GM23338 (cell line): Measurements from ENCODE around the gene ATAD2B. TPM values are rescaled to one million over a fixed set of nuclear protein-coding genes. Genes with fewer than 3 reads are reported as not detected.

Source experiments
- ATAC-seq: fragments of 200-7000 bp; cut with Tn5 transposase; 3 replicates; pipeline ENCODE4 v1.9.1; 2020
- DNase-seq: peaks from one replicate; pipeline ENCODE4 v3.0.0-alpha.2; 2015; ENCODE audit warnings: low spot score
- H2AFZ ChIP-seq: fragments of 200-600 bp; sonication (generic); 2 replicates; pipeline ENCODE4 v1.8.0; 2016; ENCODE audit warnings: antibody characterized with exemption, mild to moderate bottlenecking, moderate library complexity
- H3F3A ChIP-seq: fragments of 200-600 bp; sonication (generic); replicated peaks from 2 replicates; pipeline ENCODE4 v1.8.0; 2017; ENCODE audit warnings: antibody characterized with exemption, mixed run types, low read depth
- H3K27ac ChIP-seq: fragments of 200-600 bp; sonication (generic); 2 replicates; pipeline ENCODE4 v1.6.1; 2016; ENCODE audit warnings: low read depth
- H3K27me3 ChIP-seq: fragments of 200-600 bp; sonication (generic); 2 replicates; pipeline ENCODE4 v1.8.0; 2016; ENCODE audit warnings: mild to moderate bottlenecking, mixed run types, moderate library complexity; ENCODE audit not compliant: insufficient read depth
- H3K36me3 ChIP-seq: fragments of 200-600 bp; sonication (generic); 2 replicates; pipeline ENCODE4 v1.8.0; 2016; ENCODE audit warnings: mild to moderate bottlenecking; ENCODE audit not compliant: insufficient read depth
- H3K4me1 ChIP-seq: fragments of 200-600 bp; sonication (generic); 2 replicates; pipeline ENCODE4 v1.8.0; 2016; ENCODE audit warnings: mild to moderate bottlenecking, moderate library complexity; ENCODE audit not compliant: insufficient read depth
- H3K4me2 ChIP-seq: fragments of 200-600 bp; sonication (generic); 2 replicates; pipeline ENCODE4 v1.7.1; 2017; ENCODE audit warnings: mixed run types
- H3K4me3 ChIP-seq: fragments of 200-600 bp; sonication (generic); 2 replicates; pipeline ENCODE4 v1.6.1; 2016; ENCODE audit warnings: mixed run types
- H3K79me2 ChIP-seq: fragments of 200-600 bp; sonication (generic); replicated peaks from 2 replicates; pipeline ENCODE4 v1.8.0; 2017; ENCODE audit warnings: mild to moderate bottlenecking; ENCODE audit not compliant: insufficient read depth
- H3K9me2 ChIP-seq: fragments of 200-600 bp; sonication (generic); 2 replicates; pipeline ENCODE4 v1.8.0; 2017; ENCODE audit not compliant: insufficient read depth
- H4K20me1 ChIP-seq: fragments of 200-600 bp; sonication (generic); replicated peaks from 2 replicates; pipeline ENCODE4 v1.8.0; 2017; ENCODE audit warnings: mild to moderate bottlenecking; ENCODE audit not compliant: insufficient read depth
- H3K27ac Mint-ChIP-seq: 2 replicates; pipeline ENCODE4 v1.8.0; 2020; ENCODE audit warnings: inconsistent platforms, mild to moderate bottlenecking, moderate library complexity, mixed read lengths
- H3K27me3 Mint-ChIP-seq: 3 replicates; pipeline ENCODE4 v1.8.0; 2022; ENCODE audit warnings: low read depth, mild to moderate bottlenecking, moderate library complexity, mixed read lengths, inconsistent platforms; ENCODE audit not compliant: insufficient read depth, poor library complexity
- H3K36me3 Mint-ChIP-seq: 3 replicates; pipeline ENCODE4 v1.8.0; 2021; ENCODE audit warnings: low read depth, mild to moderate bottlenecking, inconsistent platforms, moderate library complexity, mixed read lengths
- H3K4me1 Mint-ChIP-seq: 3 replicates; pipeline ENCODE4 v1.8.0; 2020; ENCODE audit warnings: mild to moderate bottlenecking, inconsistent platforms, mixed read lengths
- H3K4me3 Mint-ChIP-seq: 3 replicates; pipeline ENCODE4 v1.8.0; 2021; ENCODE audit warnings: moderate library complexity, mild to moderate bottlenecking, inconsistent platforms, mixed read lengths
- H3K9me3 Mint-ChIP-seq: 3 replicates; pipeline ENCODE4 v1.8.0; 2020; ENCODE audit warnings: moderate library complexity, mild to moderate bottlenecking, inconsistent platforms, mixed read lengths
- CREB1 ChIP-seq: fragments of 250-450 bp; sonication (Bioruptor Pico); IDR thresholded peaks from 2 replicates; pipeline ENCODE4 v1.5.0; 2020; ENCODE audit warnings: low read depth, mild to moderate bottlenecking, moderate library complexity
- EZH2 ChIP-seq: fragments of 200-600 bp; sonication (generic); IDR thresholded peaks from one replicate; pipeline ENCODE4 v1.8.0; 2017; ENCODE audit warnings: antibody characterized with exemption, mild to moderate bottlenecking, low read depth; ENCODE audit not compliant: unreplicated experiment
- EZH2phosphoT487 ChIP-seq: fragments of 200-600 bp; sonication (generic); IDR thresholded peaks from one replicate; pipeline ENCODE4 v1.8.1; 2018; ENCODE audit warnings: antibody characterized with exemption; ENCODE audit not compliant: unreplicated experiment
- JUNB ChIP-seq: IDR thresholded peaks from one replicate; pipeline ENCODE4 v1.6.1; 2016; ENCODE audit warnings: antibody characterized with exemption; ENCODE audit not compliant: unreplicated experiment
- NANOG ChIP-seq: IDR thresholded peaks from 2 replicates; pipeline ENCODE4 v1.6.1; 2016; ENCODE audit warnings: antibody characterized with exemption, borderline replicate concordance
- POLR2AphosphoS5 ChIP-seq: IDR thresholded peaks from 2 replicates; pipeline ENCODE4 v1.6.1; 2016; ENCODE audit warnings: antibody characterized with exemption, low read depth
- STAT1 ChIP-seq: IDR thresholded peaks from one replicate; pipeline ENCODE4 v1.6.1; 2016; ENCODE audit warnings: antibody characterized with exemption; ENCODE audit not compliant: unreplicated experiment
- ZNF114 ChIP-seq: fragments of 250-450 bp; sonication (Bioruptor Pico); IDR thresholded peaks from 2 replicates; pipeline ENCODE4 v1.5.0; 2020; ENCODE audit warnings: mild to moderate bottlenecking, moderate library complexity
- ZNF331 ChIP-seq: fragments of 250-450 bp; sonication (Bioruptor Pico); IDR thresholded peaks from 2 replicates; pipeline ENCODE4 v1.5.0; 2020; ENCODE audit warnings: low read depth, mild to moderate bottlenecking, moderate library complexity
- ZNF462 ChIP-seq: fragments of 250-450 bp; sonication (Bioruptor Pico); IDR thresholded peaks from 2 replicates; pipeline ENCODE4 v1.5.0; 2020; ENCODE audit warnings: mild to moderate bottlenecking, moderate library complexity
- polyA plus RNA-seq: library from polyadenylated mRNA; unstranded; fragments of >200 nt; fragmentation: Nextera tagmentation; extraction: Ambion mirVana; gene quantifications from 2 replicates; pipeline ENCODE4 v1.2.1, GENCODE V29; 2016
- total RNA-seq: library from RNA; depleted of rRNA; stranded (reverse); fragments of >200 nt; shearing (Covaris generic); gene quantifications from 2 replicates; pipeline ENCODE4 v1.2.3, GENCODE V29; 2014
- TF ChIP-seq, protein P1 (sequence below): IDR thresholded peaks from 2 replicates; pipeline ENCODE4 v1.6.1; 2016; ENCODE audit warnings: antibody characterized with exemption
- TF ChIP-seq, protein P2 (sequence below), 2 experiments: fragments of 200-600 bp in 1 of 2; sonication (generic) in 1 of 2; conservative IDR thresholded peaks; 2 replicates each; pipeline versions ENCODE4 v1.5.1 to v1.6.1; 2016 to 2017; ENCODE audit warnings: antibody characterized with exemption in 2 of 2, low read depth in 2 of 2, mild to moderate bottlenecking in 2 of 2, moderate library complexity in 1 of 2
- TF ChIP-seq, protein P3 (sequence below): IDR thresholded peaks from one replicate; pipeline ENCODE4 v1.6.1; 2018; ENCODE audit warnings: antibody characterized with exemption; ENCODE audit not compliant: unreplicated experiment

ATAD2B gene
- total and polyA plus RNA-seq, 2 experiments from 2014 or later, result 12.4 to 19.3 TPM

- no peaks in the 10 kb centered on the region for H3K27me3 ChIP-seq
- H3K36me3 ChIP-seq, result no peaks in the 10 kb centered on the region
- no peak for ATAC-seq
- no peak overlapping the region for H3K4me2 ChIP-seq
- no peak overlapping the region for H3K27ac Mint-ChIP-seq
- no peaks in the 10 kb centered on the region for H4K20me1 ChIP-seq
- H3K9me2 ChIP-seq, result peaks cover 4% of the 10 kb centered on the region; the same call in 1 of the 2 replicates
- no peaks in the 10 kb centered on the region for H3F3A ChIP-seq
- TF ChIP-seq ZNF114 (CRISPR knock-in tag), result no peak
- TF ChIP-seq, protein P1, sequence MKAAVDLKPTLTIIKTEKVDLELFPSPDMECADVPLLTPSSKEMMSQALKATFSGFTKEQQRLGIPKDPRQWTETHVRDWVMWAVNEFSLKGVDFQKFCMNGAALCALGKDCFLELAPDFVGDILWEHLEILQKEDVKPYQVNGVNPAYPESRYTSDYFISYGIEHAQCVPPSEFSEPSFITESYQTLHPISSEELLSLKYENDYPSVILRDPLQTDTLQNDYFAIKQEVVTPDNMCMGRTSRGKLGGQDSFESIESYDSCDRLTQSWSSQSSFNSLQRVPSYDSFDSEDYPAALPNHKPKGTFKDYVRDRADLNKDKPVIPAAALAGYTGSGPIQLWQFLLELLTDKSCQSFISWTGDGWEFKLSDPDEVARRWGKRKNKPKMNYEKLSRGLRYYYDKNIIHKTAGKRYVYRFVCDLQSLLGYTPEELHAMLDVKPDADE, result no peak
- no peak for TF ChIP-seq EZH2
- TF ChIP-seq, protein P2, sequence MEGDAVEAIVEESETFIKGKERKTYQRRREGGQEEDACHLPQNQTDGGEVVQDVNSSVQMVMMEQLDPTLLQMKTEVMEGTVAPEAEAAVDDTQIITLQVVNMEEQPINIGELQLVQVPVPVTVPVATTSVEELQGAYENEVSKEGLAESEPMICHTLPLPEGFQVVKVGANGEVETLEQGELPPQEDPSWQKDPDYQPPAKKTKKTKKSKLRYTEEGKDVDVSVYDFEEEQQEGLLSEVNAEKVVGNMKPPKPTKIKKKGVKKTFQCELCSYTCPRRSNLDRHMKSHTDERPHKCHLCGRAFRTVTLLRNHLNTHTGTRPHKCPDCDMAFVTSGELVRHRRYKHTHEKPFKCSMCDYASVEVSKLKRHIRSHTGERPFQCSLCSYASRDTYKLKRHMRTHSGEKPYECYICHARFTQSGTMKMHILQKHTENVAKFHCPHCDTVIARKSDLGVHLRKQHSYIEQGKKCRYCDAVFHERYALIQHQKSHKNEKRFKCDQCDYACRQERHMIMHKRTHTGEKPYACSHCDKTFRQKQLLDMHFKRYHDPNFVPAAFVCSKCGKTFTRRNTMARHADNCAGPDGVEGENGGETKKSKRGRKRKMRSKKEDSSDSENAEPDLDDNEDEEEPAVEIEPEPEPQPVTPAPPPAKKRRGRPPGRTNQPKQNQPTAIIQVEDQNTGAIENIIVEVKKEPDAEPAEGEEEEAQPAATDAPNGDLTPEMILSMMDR (conservative IDR thresholded peaks at IDR 0.05; ENCODE audit: low read depth in 2 of 2), result no peak
- TF ChIP-seq NANOG, result no peak
- TF ChIP-seq EZH2phosphoT487, result no peak
- no peak for TF ChIP-seq JUNB
- no peak for TF ChIP-seq ZNF331 (CRISPR knock-in tag)
- no peak for TF ChIP-seq POLR2AphosphoS5
- no peak for TF ChIP-seq STAT1
- TF ChIP-seq, protein P3, sequence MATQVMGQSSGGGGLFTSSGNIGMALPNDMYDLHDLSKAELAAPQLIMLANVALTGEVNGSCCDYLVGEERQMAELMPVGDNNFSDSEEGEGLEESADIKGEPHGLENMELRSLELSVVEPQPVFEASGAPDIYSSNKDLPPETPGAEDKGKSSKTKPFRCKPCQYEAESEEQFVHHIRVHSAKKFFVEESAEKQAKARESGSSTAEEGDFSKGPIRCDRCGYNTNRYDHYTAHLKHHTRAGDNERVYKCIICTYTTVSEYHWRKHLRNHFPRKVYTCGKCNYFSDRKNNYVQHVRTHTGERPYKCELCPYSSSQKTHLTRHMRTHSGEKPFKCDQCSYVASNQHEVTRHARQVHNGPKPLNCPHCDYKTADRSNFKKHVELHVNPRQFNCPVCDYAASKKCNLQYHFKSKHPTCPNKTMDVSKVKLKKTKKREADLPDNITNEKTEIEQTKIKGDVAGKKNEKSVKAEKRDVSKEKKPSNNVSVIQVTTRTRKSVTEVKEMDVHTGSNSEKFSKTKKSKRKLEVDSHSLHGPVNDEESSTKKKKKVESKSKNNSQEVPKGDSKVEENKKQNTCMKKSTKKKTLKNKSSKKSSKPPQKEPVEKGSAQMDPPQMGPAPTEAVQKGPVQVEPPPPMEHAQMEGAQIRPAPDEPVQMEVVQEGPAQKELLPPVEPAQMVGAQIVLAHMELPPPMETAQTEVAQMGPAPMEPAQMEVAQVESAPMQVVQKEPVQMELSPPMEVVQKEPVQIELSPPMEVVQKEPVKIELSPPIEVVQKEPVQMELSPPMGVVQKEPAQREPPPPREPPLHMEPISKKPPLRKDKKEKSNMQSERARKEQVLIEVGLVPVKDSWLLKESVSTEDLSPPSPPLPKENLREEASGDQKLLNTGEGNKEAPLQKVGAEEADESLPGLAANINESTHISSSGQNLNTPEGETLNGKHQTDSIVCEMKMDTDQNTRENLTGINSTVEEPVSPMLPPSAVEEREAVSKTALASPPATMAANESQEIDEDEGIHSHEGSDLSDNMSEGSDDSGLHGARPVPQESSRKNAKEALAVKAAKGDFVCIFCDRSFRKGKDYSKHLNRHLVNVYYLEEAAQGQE, result no peak
- no peak for TF ChIP-seq CREB1 (CRISPR knock-in tag)
- TF ChIP-seq ZNF462 (CRISPR knock-in tag), result no peak
- no peak overlapping the region for H2AFZ ChIP-seq
- no peaks in the 10 kb centered on the region for H3K4me1 Mint-ChIP-seq
- no peaks in the 10 kb centered on the region for H3K79me2 ChIP-seq
- peaks cover 7% of the 10 kb centered on the region for H3K27me3 Mint-ChIP-seq
- H3K4me3 ChIP-seq, result no peak overlapping the region
- no peak for DNase-seq
- no peak overlapping the region for H3K27ac ChIP-seq
- H3K4me1 ChIP-seq, result no peaks in the 10 kb centered on the region
- H3K9me3 Mint-ChIP-seq, result peaks cover 11% of the 10 kb centered on the region; the same call in 2 of the 3 replicates
- no peak overlapping the region for H3K4me3 Mint-ChIP-seq
- peaks cover 15% of the 10 kb centered on the region for H3K36me3 Mint-ChIP-seq
Observed at GRCh38 chr2:23719716-23720115, 207.2 kb downstream of the ATAD2B start.
